SKM-1 (cell line): Measurements from ENCODE around the gene KPNA3.

Source experiments
- DNase-seq: peaks from one replicate; lab custom pipeline; 2025; ENCODE audit not compliant: unreplicated experiment; lab: John Stamatoyannopoulos, UW

The KPNA3 gene

DNA sequence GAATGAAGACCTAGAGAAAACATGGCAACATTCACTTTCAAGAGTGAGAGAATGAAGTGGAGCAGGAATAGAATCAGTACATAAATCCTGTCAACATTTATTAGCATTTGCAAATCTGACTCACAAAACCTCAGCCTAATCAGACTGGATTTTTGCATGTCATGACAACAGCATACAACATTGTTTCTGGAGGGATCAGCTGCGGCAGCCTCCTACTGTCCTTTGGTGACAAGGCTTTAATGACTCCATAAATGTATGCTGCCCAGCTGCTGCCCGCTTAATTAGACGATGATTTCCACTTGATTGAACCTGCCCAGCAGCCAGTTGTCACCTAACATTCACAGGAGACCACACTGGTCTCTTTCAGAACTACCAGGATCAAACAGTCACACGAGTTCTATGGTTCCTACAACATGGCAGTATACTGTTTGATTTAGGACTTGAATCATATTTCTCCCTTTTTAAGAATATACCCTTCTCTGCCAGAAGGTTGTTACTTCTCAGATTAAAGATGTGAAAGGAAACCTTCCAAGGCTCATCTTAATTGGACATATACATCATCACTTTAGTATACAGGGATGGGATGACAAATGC, 110.5 kb downstream of the KPNA3 start:
- DNase-seq, result no peak

DNA sequence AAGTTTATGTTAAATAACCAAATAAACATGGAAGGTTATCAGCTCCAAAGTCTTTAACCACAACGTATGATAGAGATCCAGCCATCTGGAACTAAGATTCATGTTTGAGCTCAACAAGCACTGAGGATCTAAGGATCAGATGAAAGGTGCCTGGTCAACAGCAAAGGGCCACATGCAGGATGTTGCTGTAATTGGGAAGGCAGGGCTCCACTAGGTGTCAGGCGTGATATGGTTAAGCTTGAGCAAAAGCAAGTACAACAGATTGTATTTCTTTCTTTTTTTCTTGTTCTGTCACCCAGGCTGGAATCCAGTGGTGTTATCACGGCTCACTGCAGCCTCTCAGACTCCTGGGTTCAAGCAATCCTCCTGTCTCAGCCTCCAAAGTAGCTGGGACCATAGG, 113.2 kb downstream of the KPNA3 start:
- no peak for DNase-seq

DNA sequence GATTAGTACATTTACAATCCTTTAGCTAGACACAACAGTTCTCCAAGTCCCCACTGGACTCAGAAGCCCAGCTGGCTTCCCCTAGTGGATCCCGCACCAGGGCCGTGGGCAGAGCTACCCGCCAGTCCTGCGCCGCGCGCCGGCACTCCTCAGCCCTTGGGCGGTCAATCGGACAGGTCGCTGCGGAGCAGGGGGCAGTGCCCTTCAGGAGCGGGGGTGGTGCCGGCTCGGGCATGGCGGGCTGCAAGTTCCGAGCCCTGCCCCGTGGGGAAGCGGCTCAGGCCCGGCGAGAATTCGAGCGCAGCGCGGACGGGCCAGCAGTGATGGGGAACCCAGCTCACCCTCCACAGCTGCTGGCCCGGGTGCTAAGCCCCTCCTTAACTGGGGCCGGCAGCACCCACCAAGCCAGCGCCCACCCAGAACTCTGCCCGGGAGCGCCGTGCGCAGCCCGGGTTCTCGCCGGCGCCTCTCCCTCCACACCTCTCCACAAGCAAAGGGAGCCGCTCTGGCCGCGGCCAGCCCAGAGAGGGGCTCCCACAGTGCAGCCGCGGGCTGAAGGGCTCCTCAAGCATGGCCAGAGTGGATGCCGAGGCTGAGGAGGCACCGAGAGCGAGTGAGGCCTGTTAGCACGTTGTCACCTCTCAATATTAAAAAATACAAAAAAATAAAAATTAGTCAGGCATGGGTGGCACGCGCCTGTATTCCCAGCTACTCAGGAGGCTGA, 114.1 kb downstream of the KPNA3 start:
- DNase-seq, result no peak

DNA sequence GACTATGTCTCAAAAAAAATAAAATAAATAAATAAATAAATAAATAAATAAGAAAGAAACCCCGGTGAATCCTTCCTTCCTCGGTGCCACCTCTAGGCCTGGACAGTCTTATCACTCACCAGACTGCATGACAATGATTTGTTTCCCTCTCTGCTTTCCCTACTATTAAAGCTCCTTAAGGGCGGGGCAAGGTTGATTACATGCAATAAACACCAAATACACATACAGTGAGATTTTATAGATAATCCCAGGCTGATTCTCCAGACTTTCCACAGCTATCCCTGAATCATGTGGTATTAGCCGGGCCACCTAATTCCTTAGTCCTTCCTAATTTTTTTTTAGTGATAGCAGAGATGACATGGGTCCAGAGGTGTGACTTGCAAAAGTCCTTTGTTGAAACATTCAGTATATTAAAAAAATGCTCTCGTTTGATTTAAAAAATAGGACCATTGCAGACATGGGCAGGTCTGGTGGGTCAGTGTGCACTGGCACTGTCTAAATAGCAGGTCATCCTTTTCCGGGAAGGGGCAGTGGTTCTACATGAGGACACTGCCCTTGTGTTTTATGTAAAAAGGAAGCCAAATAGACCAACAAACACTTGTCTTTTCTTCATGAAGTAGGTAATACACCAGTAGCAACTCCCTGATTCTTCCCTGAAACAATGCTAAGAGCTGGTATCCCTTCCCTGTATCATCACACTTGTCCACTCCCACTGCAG, 115.7 kb downstream of the KPNA3 start:
- DNase-seq, result no peak

DNA sequence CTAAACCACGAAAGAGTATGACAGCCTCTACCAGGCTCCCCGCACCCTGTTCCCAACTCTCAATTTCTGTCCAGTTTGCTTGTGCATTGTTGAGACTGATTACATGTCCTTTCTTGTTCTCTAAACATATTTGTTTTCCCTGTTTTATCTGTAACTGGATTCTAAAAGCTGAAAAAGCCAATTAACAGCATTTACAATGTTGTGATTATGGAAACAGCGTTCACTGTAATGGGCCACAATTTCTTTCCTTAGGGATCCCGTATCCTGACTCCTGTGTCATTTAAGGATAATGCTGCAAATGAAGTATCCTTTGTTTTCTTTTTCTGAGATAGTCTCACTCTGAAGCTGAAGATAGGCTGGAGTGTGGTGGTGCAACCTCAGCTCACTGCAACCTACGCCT, 121.7 kb downstream of the KPNA3 start:
- no peak for DNase-seq

DNA sequence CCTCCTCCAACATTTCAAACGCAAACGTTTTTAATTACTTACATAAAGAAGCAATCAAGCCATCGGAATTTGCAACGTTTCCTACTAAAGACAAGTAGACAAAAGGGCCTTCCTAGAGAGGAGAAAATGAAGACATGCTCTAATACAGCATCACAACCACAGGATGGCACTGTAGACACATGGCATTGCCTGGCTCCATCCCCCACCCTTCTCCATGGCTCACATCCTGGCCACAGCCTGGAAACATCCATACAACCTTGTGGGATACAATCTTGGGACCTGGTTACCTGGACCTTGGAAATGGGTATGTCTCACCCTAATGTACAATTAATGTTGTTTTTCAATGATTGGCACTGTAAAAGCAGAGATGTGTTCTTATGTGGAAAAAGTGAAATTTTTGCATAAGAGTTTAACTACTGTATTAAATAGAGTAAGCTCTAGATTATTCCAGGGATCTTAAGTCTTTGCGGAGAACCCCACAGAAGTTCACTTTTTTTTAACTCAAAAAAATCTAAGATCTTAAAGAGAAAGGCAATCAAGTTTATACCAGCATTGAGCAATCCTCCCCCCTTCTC, 122.7 kb downstream of the KPNA3 start:
- DNase-seq, result no peak

DNA sequence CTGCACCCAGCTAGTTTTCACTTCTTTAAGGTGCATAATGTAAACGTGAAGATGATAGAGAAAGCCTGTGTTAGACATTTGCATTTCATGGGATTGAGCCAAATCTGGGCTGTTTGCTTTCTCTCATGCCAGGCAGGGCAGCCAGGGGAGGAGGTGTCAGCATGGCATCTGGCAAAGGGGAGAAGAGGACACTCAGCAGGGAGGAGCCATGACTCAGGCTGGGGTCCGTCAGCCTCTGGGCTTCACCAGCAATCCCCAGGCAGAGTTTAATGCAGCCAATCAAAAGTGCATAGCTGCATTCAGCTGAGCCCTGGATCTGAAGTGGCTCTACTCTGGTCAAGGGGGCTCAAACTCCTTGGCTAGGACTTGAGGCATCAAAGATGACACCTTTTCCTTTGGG, 124.7 kb downstream of the KPNA3 start:
- no peak for DNase-seq

DNA sequence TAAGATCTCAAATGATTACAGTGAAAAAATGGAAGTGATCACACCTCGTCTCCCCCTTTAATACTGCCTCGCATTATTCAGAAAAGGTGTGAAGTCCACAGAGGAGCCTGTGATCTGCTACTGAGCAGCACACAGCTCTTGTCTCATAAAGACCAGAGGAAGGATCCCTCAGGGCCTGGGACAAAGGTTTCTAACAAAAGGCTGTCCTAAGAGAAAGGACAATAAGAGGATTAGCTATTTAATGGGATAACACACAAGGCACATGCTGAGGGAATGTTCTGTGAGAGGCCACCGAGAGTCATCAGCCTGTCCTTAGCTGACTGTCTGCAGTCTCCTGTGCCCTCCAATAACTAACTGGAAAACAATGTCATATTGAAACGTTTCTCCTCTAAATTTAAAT, 127.9 kb downstream of the KPNA3 start:
- no peak for DNase-seq

DNA sequence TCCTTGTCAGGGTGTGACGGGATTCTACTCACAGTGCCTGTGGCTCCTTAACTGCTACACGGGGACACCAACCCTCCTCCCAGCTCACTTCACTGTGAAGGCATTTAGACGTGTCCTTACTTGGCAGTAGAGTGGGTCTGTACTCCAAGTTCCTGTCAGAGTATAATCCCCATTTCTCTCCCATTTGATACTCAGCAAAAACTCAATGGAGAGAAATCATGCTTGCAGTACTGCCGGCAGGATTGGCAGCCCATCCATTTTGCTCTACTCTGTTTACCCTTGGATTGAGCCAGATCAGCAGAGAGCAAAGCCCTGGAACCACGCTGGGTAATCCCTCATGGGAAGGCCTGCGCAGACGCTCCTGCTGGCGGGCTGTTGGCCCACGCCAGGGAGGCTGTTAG, 135.2 kb downstream of the KPNA3 start:
- DNase-seq, result no peak

DNA sequence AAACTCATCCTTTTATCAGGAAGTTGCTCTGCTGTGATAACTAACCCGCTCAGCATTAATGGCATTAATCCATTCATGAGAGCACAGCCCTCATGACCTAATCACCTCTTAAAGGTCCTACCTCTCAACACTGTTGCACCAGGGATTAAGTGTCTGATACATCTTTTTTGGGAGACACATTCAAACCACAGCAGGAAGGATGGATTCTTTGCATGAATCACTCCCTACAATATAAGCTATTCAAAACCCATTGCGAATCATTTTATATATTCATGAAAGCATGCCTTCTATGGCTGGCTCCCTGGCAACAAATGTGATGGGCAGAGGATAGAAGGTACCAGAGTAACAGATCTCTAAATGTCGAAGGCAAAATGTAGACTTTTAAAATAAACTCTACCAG, 136.6 kb downstream of the KPNA3 start:
- DNase-seq, result no peak

DNA sequence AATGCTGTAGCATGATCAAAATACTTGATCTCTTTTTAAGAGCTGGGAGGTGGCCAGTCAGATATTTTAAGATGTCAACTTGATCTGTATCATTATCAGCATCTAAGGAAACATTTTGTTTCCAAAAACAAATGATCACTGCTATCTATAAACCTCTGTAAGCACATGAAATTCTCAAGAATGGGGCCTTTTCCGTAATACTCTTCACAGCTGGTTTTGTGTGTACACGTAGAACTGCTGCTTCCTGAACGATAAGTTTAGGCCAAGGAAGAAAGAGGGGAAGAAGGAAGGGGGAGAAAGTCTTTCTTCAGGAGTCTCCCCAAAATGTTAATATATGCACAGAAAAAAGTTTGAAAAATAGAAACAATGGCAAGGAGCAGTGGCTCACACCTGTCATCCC, 138.5 kb downstream of the KPNA3 start:
- no peak for DNase-seq

DNA sequence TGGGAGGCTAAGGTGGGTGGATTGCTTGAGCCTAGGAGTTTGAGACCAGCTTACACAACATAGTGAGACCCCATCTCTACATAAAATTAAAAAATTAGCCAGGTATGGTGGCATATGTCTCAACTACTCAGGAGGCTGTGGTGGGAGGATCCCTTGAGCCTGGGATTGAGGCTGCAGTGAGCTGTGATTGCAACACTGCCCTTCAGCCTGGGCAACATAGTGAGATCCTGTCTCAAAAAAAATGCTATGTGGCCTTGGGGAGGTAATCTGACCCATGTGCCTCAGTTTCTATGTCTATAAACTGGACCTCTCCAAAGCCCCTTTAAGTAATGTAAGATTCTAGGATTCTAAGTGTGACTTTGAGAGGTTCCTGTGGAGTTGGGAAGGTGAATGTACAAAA, 139.0 kb downstream of the KPNA3 start:
- no peak for DNase-seq

DNA sequence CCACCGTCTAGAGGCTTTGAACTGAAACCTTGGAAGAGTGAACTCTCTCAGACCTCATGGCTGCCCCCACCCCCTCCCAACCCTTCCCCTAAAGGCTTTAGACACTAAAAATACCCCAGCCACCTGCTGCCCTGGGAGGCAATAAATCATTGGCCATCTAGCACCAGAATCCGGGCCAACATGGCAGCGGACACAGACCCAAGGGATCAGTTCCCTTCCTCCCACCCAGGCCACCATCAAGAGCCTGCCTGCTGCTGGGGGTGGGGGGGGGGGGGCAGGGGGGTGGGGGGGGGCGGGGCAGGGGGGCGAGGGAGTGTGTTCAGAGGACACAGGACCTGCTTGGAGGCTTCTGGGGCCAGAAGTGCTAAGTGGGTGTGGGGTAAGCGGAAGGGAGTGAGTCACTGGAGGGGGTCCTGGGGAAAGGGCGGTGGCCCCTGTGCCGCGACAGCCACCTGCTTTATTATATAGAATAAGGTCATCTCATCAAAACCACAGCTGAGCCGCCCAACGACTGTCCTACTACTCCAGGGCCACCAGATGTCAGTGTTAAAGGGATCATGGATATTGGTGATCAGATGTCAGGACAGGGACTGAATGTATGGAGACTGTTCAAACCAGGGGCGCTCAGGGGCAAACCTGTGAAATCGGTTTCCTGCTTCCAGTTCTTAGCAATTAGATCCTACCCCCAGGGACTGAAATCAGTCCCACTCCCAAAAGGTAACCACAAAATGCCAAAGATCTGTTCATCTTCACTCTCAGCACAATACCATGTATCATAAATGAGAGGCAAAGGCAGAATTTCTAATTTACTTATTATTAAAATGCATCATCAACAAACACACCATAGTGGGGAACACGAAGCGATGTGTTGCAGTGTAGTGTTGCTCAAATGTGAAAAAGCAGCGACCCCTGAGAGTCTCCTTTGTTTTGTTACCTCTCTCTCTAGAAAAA, 139.9 kb downstream of the KPNA3 start:
- DNase-seq, result no peak

DNA sequence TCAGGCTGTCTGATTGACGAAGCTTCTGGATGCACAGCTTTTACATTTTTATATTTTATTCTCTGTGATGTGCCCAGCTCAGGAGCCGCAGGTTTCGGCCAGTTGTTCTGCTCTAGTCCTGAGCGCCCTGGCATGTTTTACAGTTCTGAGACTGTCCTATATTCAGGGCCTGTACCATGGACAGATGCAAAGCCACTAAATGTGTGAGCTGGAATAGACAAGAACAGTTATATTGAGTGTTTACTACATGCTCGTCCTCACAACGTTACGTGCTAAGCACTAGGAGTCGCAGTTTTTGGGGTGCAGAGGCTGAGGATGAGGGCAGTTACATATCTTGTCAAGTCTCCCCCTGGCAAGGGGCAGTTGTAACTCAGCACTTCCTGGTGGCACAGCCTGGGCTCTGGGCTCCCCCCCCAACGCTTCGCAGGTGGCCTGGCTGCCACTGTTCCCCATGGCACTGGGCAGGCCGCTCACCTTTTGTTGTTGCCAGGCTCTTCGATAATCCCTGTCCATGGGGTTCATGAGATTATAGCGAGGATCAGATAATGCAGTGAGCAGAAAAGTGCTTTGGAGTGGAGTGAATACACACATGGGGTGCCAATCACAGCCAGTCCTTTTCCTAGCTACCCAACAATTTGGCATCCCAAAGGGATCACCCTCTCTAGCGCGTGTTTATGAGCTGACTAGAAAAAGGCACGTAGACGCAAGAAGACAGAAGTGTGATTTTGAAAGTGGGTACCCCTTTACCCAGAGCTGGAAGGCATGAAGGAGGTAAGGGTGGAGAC, 140.7 kb downstream of the KPNA3 start:
- no peak for DNase-seq

DNA sequence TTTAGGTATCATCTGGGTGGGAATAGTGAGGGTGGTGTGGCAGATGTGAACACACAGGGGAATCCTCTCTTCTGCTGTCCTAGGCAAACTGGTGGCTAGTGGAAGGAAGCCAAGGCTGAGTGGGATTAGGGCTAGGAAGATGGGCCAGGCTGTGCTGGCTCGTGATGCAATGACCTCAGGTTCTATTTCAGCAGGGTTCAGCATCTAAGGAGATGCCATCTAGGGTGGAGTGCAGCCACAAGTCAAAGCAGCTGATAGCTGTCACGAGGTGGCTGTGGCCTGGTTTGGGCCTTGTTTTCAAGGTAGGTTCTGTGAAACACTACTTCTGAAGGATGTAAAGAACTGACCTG, 142.5 kb downstream of the KPNA3 start:
- no peak for DNase-seq
